Activated CD4-positive, alpha-beta T cell treated with anti-CD3 and anti-CD28 coated beads, Interleukin-2, amount 10 ng/mL, durations not matched to agents 7 days and 5 days (primary cell): ENCODE data around the gene LKAAEAR1. TPM values are rescaled to one million over a fixed set of nuclear protein-coding genes. Genes with fewer than 3 reads are reported as not detected.

Source experiments
- CTCF ChIA-PET: fragments of 350-600 bp; sonication (Branson Sonifier 250); formaldehyde crosslinking; loops from one replicate; lab custom pipeline; 2021; ENCODE audit warnings: antibody characterized with exemption; lab: Charles Lee
- POLR2A ChIA-PET: fragments of 350-600 bp; sonication (Branson Sonifier 250); formaldehyde crosslinking; loops from one replicate; lab custom pipeline; 2021; ENCODE audit warnings: antibody characterized with exemption; lab: Charles Lee
- DNase-seq: peaks from one replicate; pipeline ENCODE4 v3.0.0-alpha.2; 2020
- H3K27ac Mint-ChIP-seq: one replicate; pipeline ENCODE4 v1.8.0; 2021; ENCODE audit warnings: mild to moderate bottlenecking, moderate library complexity, mixed read lengths
- H3K27me3 Mint-ChIP-seq: one replicate; pipeline ENCODE4 v1.8.0; 2021; ENCODE audit warnings: mixed read lengths
- H3K36me3 Mint-ChIP-seq: one replicate; pipeline ENCODE4 v1.8.0; 2021; ENCODE audit warnings: low read depth, mixed read lengths
- H3K4me1 Mint-ChIP-seq: one replicate; pipeline ENCODE4 v1.8.0; 2021; ENCODE audit warnings: mixed read lengths
- H3K4me3 Mint-ChIP-seq: one replicate; pipeline ENCODE4 v1.8.0; 2021; ENCODE audit warnings: mild to moderate bottlenecking, moderate library complexity, mixed read lengths
- H3K9me3 Mint-ChIP-seq: one replicate; pipeline ENCODE4 v1.8.0; 2021; ENCODE audit warnings: mixed read lengths
- total RNA-seq, 2 experiments: library from RNA; stranded (reverse); gene quantifications; one replicate each; pipeline ENCODE4 v1.2.3, GENCODE V29; 2021

Gene LKAAEAR1
- total RNA-seq, 2 experiments from 2014 or later, result 0.44 to 0.89 TPM

DNA sequence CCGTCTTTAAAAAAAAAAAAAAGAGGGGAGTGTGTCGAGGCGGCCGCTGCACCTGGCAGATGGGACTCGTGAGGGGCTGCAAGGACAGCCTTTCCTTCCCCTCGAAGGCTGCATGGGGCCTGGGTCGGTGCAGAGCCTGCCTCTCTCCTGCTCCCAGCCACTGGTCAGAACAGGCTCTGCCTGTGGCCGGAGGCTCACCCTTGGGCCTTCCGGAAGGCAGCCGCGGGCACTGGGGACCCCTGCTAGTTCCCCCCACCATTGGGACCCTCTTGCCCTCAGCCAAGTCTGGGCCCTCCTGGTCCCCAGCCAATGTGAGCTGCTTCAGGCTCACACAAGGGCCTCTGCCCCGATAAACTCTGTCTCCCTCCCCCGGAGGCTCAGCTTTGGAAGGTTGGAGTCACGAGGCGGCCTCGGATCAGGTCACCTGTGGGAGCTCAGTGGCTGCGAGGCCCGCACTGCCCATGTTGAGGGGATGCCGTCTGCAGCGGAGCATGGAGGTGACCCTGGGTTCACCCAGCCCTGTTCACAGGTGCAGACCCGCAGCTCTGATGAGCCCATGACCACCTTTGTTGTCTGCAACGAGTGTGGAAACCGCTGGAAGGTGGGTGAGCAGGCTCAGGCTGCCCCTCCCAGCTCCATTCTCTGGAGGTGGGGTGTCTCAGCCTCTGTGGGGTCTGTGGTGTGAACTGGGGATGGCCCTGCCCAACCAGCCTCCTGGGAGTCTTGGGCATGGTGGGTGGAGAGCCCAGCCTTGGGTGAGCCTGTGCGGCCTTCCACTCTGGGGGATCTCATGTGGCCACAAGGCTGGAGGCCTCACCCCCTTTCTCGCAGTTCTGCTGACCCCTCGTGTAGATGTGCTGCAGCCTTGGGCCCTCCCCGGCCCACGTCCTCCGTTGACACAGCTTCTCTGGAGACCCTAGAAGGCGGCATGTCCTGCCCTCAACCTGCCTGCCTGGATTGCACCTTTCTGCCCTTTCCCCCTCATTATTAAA lies 12.6 kb downstream of the LKAAEAR1 start:
- DNase-seq, result no peak
- Mint-ChIP-seq H3K27me3 (no peaks in the 10 kb centered on the region), H3K27ac (peak overlapping the region; percentile 50), H3K36me3 (peaks cover 29% of the 10 kb centered on the region), H3K4me1 (peaks cover 51% of the 10 kb centered on the region), H3K9me3 (no peaks in the 10 kb centered on the region), H3K4me3 (no peak overlapping the region)
- ChIA-PET CTCF (interaction anchor here (1.0 to 2.2 kb wide), 3 partner anchors 12 to 49 kb away, joined by 5 to 8 read pairs (median 6); partner anchors contain the start of gene LKAAEAR1), POLR2A (no interaction called here)

DNA sequence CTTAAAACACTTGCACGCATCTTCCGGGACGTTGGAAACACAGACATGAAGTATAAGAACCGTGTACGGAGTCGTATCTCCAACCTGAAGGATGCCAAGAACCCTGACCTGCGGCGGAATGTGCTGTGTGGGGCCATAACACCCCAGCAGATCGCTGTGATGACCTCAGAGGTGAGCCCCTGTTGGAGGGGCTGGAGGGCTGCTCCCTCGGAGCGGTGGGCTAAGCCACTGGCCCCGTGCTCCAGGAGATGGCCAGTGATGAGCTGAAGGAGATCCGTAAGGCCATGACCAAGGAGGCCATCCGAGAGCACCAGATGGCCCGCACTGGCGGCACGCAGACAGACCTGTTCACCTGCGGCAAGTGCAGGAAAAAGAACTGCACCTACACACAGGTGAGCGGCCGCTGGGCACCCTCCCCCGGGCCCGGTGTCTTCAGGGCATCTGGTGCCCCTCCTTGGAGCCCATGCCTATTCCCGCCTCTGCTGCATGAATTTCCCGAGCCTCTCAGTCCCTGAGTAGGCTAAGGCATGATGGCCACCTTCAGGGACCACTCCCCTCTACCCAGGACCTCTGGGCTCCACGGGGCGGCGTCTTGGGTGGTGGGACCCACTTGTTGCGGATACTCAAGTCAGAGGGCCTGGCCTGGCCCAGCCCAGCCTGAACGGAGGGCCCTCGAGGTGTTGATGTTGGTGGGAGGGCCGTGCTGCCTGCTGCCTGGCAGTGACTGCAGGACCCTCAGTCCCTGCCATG lies 13.8 kb downstream of the LKAAEAR1 start:
- H3K4me1 Mint-ChIP-seq, result peaks cover 52% of the 10 kb centered on the region
- no peak overlapping the region for H3K27ac Mint-ChIP-seq
- POLR2A ChIA-PET, result no interaction called here

DNA sequence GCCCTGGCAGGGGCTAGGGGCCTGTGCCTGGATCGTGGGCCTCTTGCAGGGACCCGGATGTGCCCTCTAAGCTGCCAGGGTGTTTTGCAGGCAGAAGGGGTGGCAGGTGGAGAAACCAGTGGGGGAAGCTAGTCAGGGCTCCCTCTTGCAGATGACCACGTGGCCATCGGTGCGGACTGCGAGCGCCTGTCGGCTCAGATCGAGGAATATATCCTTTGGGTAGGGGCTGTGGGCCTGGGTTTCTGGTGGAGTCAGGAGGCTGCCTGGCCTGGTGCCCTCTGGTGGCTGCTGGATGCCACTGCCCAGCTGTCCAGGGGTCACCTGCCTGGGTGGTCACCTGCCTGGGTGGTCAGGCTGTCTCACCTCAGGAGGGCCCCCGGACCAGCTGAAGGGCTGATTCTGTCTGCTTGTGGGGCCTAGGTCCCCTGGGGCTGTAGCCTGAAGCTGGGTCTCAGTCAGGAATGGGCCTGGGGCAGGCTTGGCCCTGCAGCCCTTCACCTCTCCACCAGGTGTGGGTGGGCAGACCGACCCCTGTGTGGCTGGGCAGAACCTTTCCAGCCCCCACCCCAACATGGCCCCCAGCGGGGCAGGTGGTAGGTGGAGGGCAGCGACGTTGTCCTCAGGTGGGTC lies 14.5 kb downstream of the LKAAEAR1 start:
- POLR2A ChIA-PET, result no interaction called here
- Mint-ChIP-seq H3K9me3 (no peaks in the 10 kb centered on the region), H3K4me1 (peaks cover 58% of the 10 kb centered on the region), H3K27me3 (no peaks in the 10 kb centered on the region), H3K27ac (no peak overlapping the region), H3K4me3 (no peak overlapping the region), H3K36me3 (peaks cover 20% of the 10 kb centered on the region)
- DNase-seq, result no peak
- CTCF ChIA-PET, result interaction anchor here (0.9 to 2.8 kb wide), 6 partner anchors 10 to 89 kb away, joined by 3 to 11 read pairs (median 6); partner anchors contain the start of genes OPRL1, PRPF6 and RGS19

More for the DNA sequence above, 13.8 kb downstream of the LKAAEAR1 start:
- Mint-ChIP-seq H3K27me3 (no peaks in the 10 kb centered on the region), H3K4me3 (no peak overlapping the region), H3K36me3 (peaks cover 24% of the 10 kb centered on the region), H3K9me3 (no peaks in the 10 kb centered on the region)
- no peak for DNase-seq
- CTCF ChIA-PET, result interaction anchor here (0.6 to 2.8 kb wide), 5 partner anchors 9 to 47 kb away, joined by 3 to 11 read pairs (median 6); partner anchors contain the start of genes OPRL1 and RGS19

DNA sequence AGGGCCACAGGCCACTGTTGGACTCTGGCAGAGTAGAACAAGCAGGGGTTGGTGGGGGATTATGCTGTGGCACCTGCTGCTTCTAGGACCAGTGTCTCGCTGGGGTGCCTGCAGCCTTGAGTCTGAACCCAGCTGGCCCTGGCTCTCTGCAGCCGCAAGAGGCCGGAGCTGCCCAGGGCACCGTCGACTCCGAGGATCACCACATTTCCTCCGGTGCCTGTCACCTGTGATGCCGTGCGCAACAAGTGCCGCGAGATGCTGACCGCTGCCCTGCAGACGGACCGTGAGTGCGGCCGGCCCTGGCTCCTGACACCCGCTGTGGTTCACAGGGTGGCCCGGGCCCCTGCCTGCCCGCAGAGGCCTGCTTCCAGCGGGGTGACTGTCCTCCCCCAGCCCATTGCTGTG lies 15.0 kb downstream of the LKAAEAR1 start:
- ChIA-PET POLR2A (no interaction called here), CTCF (interaction anchor here (0.9 to 2.8 kb wide), 7 partner anchors 10 to 88 kb away, joined by 3 to 11 read pairs (median 6); partner anchors contain the start of genes OPRL1, PRPF6 and RGS19)
- H3K4me1 Mint-ChIP-seq, result peaks cover 61% of the 10 kb centered on the region

DNA sequence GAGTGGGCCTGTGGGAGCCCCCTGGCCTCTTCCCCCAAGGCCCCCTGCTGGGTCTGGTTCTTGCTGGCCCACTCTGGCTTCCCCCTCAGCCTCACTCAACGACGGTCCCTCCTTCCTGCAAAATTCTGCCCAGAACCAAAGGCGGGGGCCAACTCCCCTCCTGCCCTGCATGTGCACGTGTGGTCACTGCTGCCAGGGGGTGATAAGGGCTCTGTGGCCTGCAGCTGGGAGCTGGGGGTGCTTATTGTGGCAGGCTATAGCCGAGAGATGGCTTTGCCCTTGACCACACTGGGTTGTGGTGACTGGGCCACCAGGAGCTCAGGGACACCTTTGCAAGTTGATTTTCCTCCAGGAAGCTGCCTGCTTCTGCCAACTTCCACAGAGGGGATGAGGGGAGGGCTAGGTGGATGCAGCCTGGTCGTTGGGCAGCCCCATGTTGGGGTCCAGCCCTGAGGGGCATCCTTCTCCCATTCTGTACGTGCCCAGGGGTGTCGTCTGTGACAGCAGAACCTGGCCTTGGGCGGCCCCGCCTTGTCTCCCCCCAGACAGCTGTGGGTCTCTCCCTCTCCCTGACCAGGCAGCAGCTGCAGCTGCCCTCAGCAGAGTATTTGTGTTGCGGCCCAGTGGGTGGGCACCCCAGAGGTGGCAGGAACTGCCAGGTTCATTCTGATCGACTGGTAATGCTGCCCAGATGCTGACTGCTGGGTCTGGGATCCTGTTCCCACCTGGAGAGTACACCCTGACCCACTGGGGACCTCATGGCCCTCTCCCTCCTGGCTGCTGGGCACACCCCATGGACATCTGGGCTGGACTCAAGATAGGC lies 15.6 kb downstream of the LKAAEAR1 start:
- peaks cover 65% of the 10 kb centered on the region for H3K4me1 Mint-ChIP-seq
- H3K27me3 Mint-ChIP-seq, result no peaks in the 10 kb centered on the region
- no peak overlapping the region for H3K4me3 Mint-ChIP-seq
- CTCF ChIA-PET, result interaction anchor here (0.9 to 2.8 kb wide), 7 partner anchors 9 to 88 kb away, joined by 3 to 11 read pairs (median 6); partner anchors contain the start of genes OPRL1, PRPF6 and RGS19
- no peaks in the 10 kb centered on the region for H3K9me3 Mint-ChIP-seq
- POLR2A ChIA-PET, result no interaction called here
- peaks cover 13% of the 10 kb centered on the region for H3K36me3 Mint-ChIP-seq
- peak overlapping the region; percentile 75 for H3K27ac Mint-ChIP-seq
- DNase-seq, result no peak

More for the DNA sequence above, 15.0 kb downstream of the LKAAEAR1 start:
- H3K36me3 Mint-ChIP-seq, result peaks cover 16% of the 10 kb centered on the region
- H3K4me3 Mint-ChIP-seq, result no peak overlapping the region
- peak overlapping the region; percentile 54 for H3K27ac Mint-ChIP-seq
- DNase-seq, result no peak
- no peaks in the 10 kb centered on the region for H3K9me3 Mint-ChIP-seq
- H3K27me3 Mint-ChIP-seq, result no peaks in the 10 kb centered on the region

DNA sequence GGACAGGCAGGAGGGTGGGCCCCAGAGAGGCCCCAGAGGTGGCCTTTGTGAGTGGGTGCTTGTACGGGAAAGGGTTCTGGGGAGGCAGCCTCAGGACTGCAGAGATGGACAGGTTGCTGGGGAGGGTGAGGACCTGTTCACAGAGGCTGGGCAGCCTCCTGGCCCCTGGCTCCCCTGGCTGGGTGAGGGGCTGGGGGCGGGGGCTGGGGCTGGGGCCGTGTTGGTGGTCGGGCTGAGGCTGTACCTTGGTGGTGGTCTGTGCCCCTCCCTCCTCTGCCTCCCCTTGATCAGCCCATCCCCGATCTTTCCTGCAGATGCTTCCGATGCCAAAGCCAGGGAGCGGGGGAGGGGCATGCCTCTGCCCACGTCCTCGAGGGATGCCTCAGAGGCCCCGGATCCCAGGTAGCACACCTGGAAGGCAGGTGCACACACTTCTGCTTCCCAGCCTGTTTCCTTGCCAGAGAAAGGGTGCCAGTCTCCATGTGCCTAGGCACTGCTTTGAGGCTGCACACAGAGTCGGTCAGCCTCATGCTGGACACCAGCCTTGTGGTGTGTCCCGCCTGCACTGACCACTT lies 16.4 kb downstream of the LKAAEAR1 start:
- no peak for DNase-seq
- ChIA-PET CTCF (interaction anchor here (1.2 to 2.8 kb wide), 5 partner anchors 9 to 28 kb away, joined by 4 to 11 read pairs (median 5); partner anchors contain the start of genes OPRL1 and RGS19), POLR2A (no interaction called here)
- H3K27me3 Mint-ChIP-seq, result no peaks in the 10 kb centered on the region
- peak overlapping the region; percentile 85 for H3K27ac Mint-ChIP-seq
- H3K4me1 Mint-ChIP-seq, result peaks cover 60% of the 10 kb centered on the region
- peaks cover 10% of the 10 kb centered on the region for H3K36me3 Mint-ChIP-seq
- H3K9me3 Mint-ChIP-seq, result no peaks in the 10 kb centered on the region
- H3K4me3 Mint-ChIP-seq, result peak overlapping the region; percentile 9

DNA sequence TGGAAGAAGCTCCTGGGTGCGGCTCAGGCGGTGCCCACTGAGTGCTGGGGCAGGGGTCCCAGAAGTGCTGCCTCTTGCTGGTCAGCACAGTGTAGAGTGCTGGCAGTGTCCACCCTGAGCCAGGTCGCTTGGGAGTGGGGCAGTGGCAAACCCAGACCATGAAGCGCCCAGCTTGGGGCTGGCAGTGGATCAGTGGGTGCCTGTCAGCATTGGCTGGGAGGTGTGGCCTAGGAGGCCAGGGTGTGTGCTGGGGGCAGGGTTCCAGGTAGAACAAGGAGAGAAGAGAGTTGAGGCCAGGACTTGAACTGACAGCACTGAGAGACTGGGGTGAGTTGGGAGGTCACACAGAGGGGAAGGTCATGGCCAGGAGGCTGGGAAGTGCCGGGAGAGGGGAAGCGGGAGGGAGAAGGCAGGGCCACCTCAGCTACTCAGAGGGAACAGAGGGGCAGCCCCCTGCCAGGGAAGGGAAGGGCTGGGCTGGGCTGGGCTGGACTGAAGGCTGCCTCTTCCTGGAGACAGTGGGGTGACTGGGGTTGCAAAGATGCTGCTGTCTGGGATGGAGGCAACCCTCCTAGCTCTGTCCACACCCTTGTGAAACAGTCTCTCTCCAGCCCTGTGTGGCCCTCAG lies 17.1 kb downstream of the LKAAEAR1 start:
- POLR2A ChIA-PET, result no interaction called here

DNA sequence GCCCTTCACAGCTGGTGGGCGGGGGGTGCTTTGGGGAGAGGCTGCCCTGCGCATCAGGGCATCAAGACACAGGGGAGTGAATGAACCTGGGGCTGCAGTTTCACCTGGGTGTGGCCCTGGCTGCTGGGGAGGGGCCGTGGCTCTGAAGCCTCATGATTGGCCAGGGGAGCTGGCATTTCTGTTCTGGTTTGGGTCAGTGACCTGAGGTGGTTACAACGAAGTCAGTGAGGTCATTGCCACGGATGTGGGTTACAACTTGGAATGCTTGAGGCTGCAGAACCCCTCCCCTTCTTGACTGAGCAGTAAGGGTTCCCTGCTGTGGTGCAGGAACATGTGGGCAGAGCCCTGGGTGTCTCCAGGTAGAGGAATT lies 18.2 kb downstream of the LKAAEAR1 start:
- POLR2A ChIA-PET, result interaction anchor here (0.6 kb wide), 1 partner anchor 148 kb away, joined by 3 read pairs; no protein-coding TSS in a partner anchor
- peak; percentile 81 for DNase-seq
- CTCF ChIA-PET, result interaction anchor here (0.8 to 1.4 kb wide), 8 partner anchors 9 to 85 kb away, joined by 3 to 4 read pairs (median 3); partner anchors contain the start of genes PRPF6 and RGS19
- Mint-ChIP-seq H3K9me3 (no peaks in the 10 kb centered on the region), H3K27ac (peak overlapping the region; percentile 93), H3K4me3 (peak overlapping the region; percentile 55), H3K36me3 (no peaks in the 10 kb centered on the region), H3K27me3 (no peaks in the 10 kb centered on the region), H3K4me1 (peaks cover 61% of the 10 kb centered on the region)

More for the DNA sequence above, 17.1 kb downstream of the LKAAEAR1 start:
- H3K27ac Mint-ChIP-seq, result peak overlapping the region; percentile 85
- H3K4me1 Mint-ChIP-seq, result peaks cover 58% of the 10 kb centered on the region
- H3K4me3 Mint-ChIP-seq, result peak overlapping the region; percentile 9
- no peaks in the 10 kb centered on the region for H3K27me3 Mint-ChIP-seq
- CTCF ChIA-PET, result interaction anchor here (1.1 to 1.4 kb wide), 3 partner anchors 8 to 12 kb away, joined by 3 to 4 read pairs (median 3); partner anchors contain the start of gene RGS19
- no peak for DNase-seq
- no peaks in the 10 kb centered on the region for H3K9me3 Mint-ChIP-seq
- peaks cover 5% of the 10 kb centered on the region for H3K36me3 Mint-ChIP-seq

DNA sequence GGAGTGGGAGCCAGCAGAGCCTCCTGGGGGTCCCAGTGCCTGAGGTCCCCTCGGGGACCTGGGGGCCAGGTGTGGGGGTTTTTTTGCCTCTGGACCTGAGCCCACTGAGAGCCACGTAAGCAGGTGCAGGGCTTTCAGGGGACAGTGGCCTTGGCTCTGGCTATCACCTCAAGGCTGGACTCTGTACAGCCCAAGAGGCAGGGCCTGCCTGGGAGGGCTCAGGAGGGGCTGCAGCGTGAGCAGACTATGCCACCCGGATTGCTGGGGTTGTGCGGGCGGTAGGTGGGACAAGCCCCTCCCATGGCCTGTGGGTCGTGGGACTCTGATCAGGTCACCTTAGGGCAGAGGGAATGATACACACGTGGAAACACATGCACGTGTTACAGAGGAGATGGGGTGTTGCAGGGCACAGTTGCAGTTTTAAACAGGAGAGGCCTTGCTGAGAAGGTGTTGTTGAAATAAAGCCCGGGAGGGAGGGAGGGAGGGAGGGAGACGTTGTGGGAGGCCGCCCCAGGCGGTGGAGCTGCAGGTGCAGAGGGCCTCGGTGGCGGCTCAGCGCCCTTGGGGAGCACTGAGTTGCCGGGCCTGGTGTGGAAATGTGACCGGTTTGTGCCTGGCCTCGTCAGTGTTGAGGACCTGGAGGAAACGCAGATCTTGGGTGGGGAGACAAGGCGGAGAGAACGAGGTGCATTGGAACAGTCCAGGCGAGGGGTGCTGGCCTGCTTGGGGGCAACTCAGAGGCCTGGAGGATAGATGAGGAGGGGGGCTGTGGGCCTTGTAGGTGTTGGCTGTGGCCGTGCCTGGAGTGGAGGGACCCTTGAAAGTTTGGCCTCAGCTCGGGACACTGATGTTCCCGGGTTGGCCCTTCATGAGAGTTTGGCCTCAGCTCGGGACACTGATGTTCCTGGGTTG lies 18.9 kb downstream of the LKAAEAR1 start:
- Mint-ChIP-seq H3K4me1 (peaks cover 61% of the 10 kb centered on the region), H3K4me3 (peak overlapping the region; percentile 55), H3K27me3 (no peaks in the 10 kb centered on the region), H3K36me3 (no peaks in the 10 kb centered on the region), H3K27ac (peak overlapping the region; percentile 93), H3K9me3 (no peaks in the 10 kb centered on the region)
- ChIA-PET POLR2A (interaction anchor here (0.6 kb wide), 1 partner anchor 147 kb away, joined by 3 read pairs; no protein-coding TSS in a partner anchor), CTCF (interaction anchor here (0.8 to 1.4 kb wide), 10 partner anchors 8 to 85 kb away, joined by 3 to 9 read pairs (median 3); partner anchors contain the start of genes PRPF6 and RGS19)
- peak; percentile 36 for DNase-seq
